Measurements from ENCODE around the gene TMEM40.

TMEM40 gene

GRCh38 chr3:12797892-12798558 lies 39.0 kb upstream of the TMEM40 start:
- no peak overlapping the region for H3K27ac ChIP-seq (ENCODE audit: low read length)
- H2AFZ ChIP-seq (ENCODE audit: low read depth, low read length), result peak overlapping the region; percentile 27; the same call in 1 of the 2 replicates
- no peaks in the 10 kb centered on the region for H3K79me2 ChIP-seq (ENCODE audit: low read length)
- peaks cover 5% of the 10 kb centered on the region; the same call in 1 of the 2 replicates for H3K27me3 ChIP-seq (ENCODE audit: low read depth, low read length)
- H3K36me3 ChIP-seq (replicated peaks; ENCODE audit: low read depth, low read length), result no peaks in the 10 kb centered on the region
- H3K9me3 ChIP-seq (ENCODE audit: insufficient read depth, low read length), result no peaks in the 10 kb centered on the region
- H3K4me1 ChIP-seq (ENCODE audit: low read length), result peaks cover 2% of the 10 kb centered on the region; the same call in 1 of the 2 replicates
- H3K9ac ChIP-seq (ENCODE audit: low read length), result no peak overlapping the region
- no peak overlapping the region for H3K4me2 ChIP-seq (ENCODE audit: low read length)
- H4K20me1 ChIP-seq (ENCODE audit: insufficient read depth, low read length), result no peaks in the 10 kb centered on the region
- H3K4me3 ChIP-seq (ENCODE audit: low read length), result no peak overlapping the region
- no peak for TF ChIP-seq CTCF (IDR thresholded peaks at IDR 0.05; ENCODE audit: low read depth, low read length)
- TF ChIP-seq EZH2phosphoT487 (IDR thresholded peaks at IDR 0.05; ENCODE audit: low read depth), result no peak

- H3K4me1 ChIP-seq (ENCODE audit: low read length), result peaks cover 2% of the 10 kb centered on the region; the same call in 1 of the 2 replicates
- no peak overlapping the region for H3K27ac ChIP-seq (ENCODE audit: low read length)
- H2AFZ ChIP-seq (ENCODE audit: low read depth, low read length), result no peak overlapping the region
- no peak overlapping the region for H3K9ac ChIP-seq (ENCODE audit: low read length)
- H3K9me3 ChIP-seq (ENCODE audit: insufficient read depth, low read length), result no peaks in the 10 kb centered on the region
- H3K79me2 ChIP-seq (ENCODE audit: low read length), result no peaks in the 10 kb centered on the region
- no peak for TF ChIP-seq EZH2phosphoT487 (IDR thresholded peaks at IDR 0.05; ENCODE audit: low read depth)
- no peak for TF ChIP-seq CTCF (IDR thresholded peaks at IDR 0.05; ENCODE audit: low read depth, low read length)
- no peaks in the 10 kb centered on the region for H4K20me1 ChIP-seq (ENCODE audit: insufficient read depth, low read length)
- peak overlapping the region; percentile 69 for H3K4me2 ChIP-seq (ENCODE audit: low read length)
- H3K27me3 ChIP-seq (ENCODE audit: low read depth, low read length), result peaks cover 5% of the 10 kb centered on the region; the same call in 1 of the 2 replicates
- H3K36me3 ChIP-seq (replicated peaks; ENCODE audit: low read depth, low read length), result no peaks in the 10 kb centered on the region
- peak overlapping the region; percentile 76 for H3K4me3 ChIP-seq (ENCODE audit: low read length)
These were observed 38.2 kb upstream of the TMEM40 start for GRCh38 chr3:12797124-12797891.

GRCh38 chr3:12796171-12797123 lies 37.4 kb upstream of the TMEM40 start, which contains the start of gene CAND2:
CAND2 (plus strand) TSS chr3:12796680; CDS start chr3:12796721, 41 bp downstream.
- no peak within 1 kb of the TSS; the same call in 1 of the 2 replicates for H2AFZ ChIP-seq (ENCODE audit: low read depth, low read length)

More at GRCh38 chr3:12796171-12797123, 37.4 kb upstream of the TMEM40 start, which contains the start of gene CAND2:
- Histone ChIP-seq H3K4me1 (ENCODE audit: low read length) (peaks cover 2% of the 10 kb centered on the region; the same call in 1 of the 2 replicates), H3K79me2 (ENCODE audit: low read length) (no peaks in the 10 kb centered on the region), H4K20me1 (ENCODE audit: insufficient read depth, low read length) (no peaks in the 10 kb centered on the region), H3K4me3 (ENCODE audit: low read length) (peak within 1 kb of the TSS; percentile 76), H3K27me3 (ENCODE audit: low read depth, low read length) (peaks cover 6% of the 10 kb centered on the region; the same call in 1 of the 2 replicates), H3K36me3 (replicated peaks; ENCODE audit: low read depth, low read length) (no peaks in the 10 kb centered on the region), H3K9me3 (ENCODE audit: insufficient read depth, low read length) (no peaks in the 10 kb centered on the region), H3K9ac (ENCODE audit: low read length) (peak within 1 kb of the TSS; percentile 33), H3K27ac (ENCODE audit: low read length) (no peak within 1 kb of the TSS), H3K4me2 (ENCODE audit: low read length) (peak within 1 kb of the TSS; percentile 69)
- TF ChIP-seq CTCF (IDR thresholded peaks at IDR 0.05; ENCODE audit: low read depth, low read length) (no peak), EZH2phosphoT487 (IDR thresholded peaks at IDR 0.05; ENCODE audit: low read depth) (no peak)

Measured in OCI-LY3 (cell line).